A549 treated with AZD2906 at 1 μM for 4 hours (cell line): ENCODE data around the gene KIF5B. TPM values are rescaled to one million over a fixed set of nuclear protein-coding genes. Genes with fewer than 3 reads are reported as not detected.

Source experiments
- total RNA-seq: library from RNA; stranded (reverse); fragments of 200-300 nt; extraction: Qiagen RNA extraction; gene quantifications from 5 replicates; pipeline ENCODE4 v1.2.3, GENCODE V29; 2022

KIF5B gene
- 51.6 to 80.7 TPM (median 63.2 TPM) in 5 replicates for total RNA-seq

GRCh38 chr10:32056136-32057035 is at the start of gene KIF5B:
TSS of gene KIF5B (minus strand) at chr10:32056425. CDS start at chr10:32055973, 452 bp downstream.

Other genes with a start within 250 kb of the KIF5B start
- gene ARHGAP12, start 127.6 kb downstream of the KIF5B start, total RNA-seq = 19.8 to 24.6 TPM (median 20.6 TPM) in 5 replicates